ENCODE measurements around the gene TRIM61. TPM values are rescaled to one million over a fixed set of nuclear protein-coding genes. Genes with fewer than 3 reads are reported as not detected.
A peak's percentile ranks its signal among the peaks of the same experiment; 100 is the strongest.
"Not testable (repeated sequence)": the region's sequence is repeated elsewhere in the genome, so short reads cannot be mapped to it uniquely, and the experiment has no call there.

Gene TRIM61
- total RNA-seq, 1 donor from 2014 or later: 2.7 TPM

DNA sequence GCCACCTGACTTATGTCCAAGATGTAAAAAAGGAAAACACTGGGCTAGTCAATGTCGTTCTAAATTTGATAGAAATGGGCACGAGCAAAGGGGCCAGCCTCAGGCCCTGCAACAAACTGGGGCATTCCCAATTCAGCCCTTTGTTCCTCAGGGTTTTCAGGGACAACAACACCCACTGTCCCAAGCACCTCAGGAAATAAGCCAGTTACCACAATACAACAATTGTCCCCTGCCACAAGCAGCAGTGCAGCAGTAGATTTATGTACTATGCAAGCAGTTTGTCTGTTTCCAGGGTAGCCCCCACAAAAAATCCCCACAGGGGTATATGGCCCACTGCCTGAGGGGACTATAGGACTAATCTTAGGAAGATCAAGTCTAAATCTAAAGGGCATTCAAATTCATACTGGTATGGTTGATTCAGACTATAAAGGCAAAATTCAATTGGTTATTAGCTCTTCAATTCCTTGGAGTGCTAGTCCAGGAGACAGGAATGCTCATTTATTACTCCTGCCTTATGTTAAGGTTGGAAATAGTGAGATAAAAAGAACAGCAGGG lies 21.1 kb upstream of the TRIM61 start:
- H3K27ac Mint-ChIP-seq; DNase-seq (ENCODE audit: low spot score); H3K4me3 Mint-ChIP-seq (ENCODE audit: low read depth); H3K36me3 Mint-ChIP-seq (ENCODE audit: low read depth); H3K4me1 Mint-ChIP-seq (ENCODE audit: low read depth); H3K9me3 Mint-ChIP-seq: not testable (repeated sequence)
- H3K27me3 Mint-ChIP-seq (ENCODE audit: low read depth): peaks cover 12% of the 10 kb centered on the region
- intact Hi-C loops (cut with micrococcal nuclease): loop anchor here (5.0 kb wide), 1 partner anchor 221 kb away; no protein-coding TSS in a partner anchor

DNA sequence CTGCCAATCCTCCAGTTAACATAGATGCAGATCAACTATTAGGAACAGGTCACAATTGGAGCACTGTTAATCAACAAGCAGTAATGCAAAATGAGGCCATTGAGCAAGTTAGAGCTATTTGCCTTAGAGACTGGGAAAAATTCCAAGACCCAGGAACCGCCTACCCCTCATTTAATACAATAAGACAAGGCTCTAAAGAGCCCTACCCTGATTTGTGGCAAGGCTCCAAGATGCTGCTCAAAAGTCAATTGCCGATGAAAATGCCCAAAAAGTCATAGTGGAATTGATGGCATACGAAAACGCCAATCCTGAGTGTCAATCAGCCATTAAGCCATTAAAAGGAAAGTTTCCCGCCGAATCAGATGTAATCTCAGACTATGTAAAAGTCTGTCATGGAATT lies 20.5 kb upstream of the TRIM61 start:
- Mint-ChIP-seq H3K27me3 (ENCODE audit: low read depth) (peaks cover 12% of the 10 kb centered on the region), H3K36me3 (ENCODE audit: low read depth) (no peaks in the 10 kb centered on the region), H3K4me3 (ENCODE audit: low read depth) (no peak overlapping the region), H3K9me3 (no peaks in the 10 kb centered on the region), H3K4me1 (ENCODE audit: low read depth) (no peaks in the 10 kb centered on the region), H3K27ac (no peak overlapping the region)
- intact Hi-C loops (cut with micrococcal nuclease): loop anchor here (5.0 kb wide), 1 partner anchor 221 kb away; no protein-coding TSS in a partner anchor
- DNase-seq (ENCODE audit: low spot score): no peak

DNA sequence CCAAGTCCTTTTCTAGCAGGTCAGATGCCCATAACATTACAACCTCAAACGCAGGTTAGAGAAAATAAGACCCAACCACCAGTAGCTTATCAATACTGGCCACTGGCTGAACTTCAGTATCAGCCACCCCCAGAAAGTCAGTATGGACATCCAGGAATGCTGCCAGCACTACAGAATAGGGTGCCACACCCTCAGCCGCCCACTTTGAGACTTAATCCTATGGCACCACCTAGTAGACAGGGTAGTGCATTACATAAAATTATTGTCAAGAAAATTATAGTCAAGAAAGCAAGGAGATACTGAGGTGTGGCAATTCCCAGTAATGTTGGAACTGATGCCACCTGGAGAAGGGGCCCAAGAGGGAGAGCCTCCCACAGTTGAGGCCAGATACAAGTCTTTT lies 19.9 kb upstream of the TRIM61 start:
- no peak for DNase-seq (ENCODE audit: low spot score)
- H3K27me3 Mint-ChIP-seq (ENCODE audit: low read depth): peaks cover 12% of the 10 kb centered on the region
- no peaks in the 10 kb centered on the region for H3K36me3 Mint-ChIP-seq (ENCODE audit: low read depth)
- no peak overlapping the region for H3K27ac Mint-ChIP-seq
- no peaks in the 10 kb centered on the region for H3K4me1 Mint-ChIP-seq (ENCODE audit: low read depth)
- H3K4me3 Mint-ChIP-seq (ENCODE audit: low read depth): no peak overlapping the region
- intact Hi-C loops (cut with micrococcal nuclease): loop anchor here (5.0 kb wide), 1 partner anchor 220 kb away; no protein-coding TSS in a partner anchor
- H3K9me3 Mint-ChIP-seq: no peaks in the 10 kb centered on the region

DNA sequence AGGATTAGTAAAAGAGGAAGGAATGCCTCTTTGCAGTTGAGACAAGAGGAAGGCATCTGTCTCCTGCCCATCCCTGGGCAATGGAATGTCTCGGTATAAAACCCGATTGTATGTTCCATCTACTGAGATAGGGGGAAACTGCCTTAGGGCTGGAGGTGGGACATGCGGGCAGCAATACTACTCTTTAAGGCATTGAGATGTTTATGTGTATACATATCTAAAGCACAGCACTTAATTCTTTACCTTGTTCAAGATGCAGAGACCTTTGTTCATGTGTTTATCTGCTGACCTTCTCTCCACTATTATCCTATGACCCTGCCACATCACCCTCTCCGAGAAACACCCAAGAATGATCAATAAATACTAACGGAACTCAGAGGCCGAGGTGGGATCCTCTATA lies 18.7 kb upstream of the TRIM61 start:
- not testable (repeated sequence) for DNase-seq (ENCODE audit: low spot score)

DNA sequence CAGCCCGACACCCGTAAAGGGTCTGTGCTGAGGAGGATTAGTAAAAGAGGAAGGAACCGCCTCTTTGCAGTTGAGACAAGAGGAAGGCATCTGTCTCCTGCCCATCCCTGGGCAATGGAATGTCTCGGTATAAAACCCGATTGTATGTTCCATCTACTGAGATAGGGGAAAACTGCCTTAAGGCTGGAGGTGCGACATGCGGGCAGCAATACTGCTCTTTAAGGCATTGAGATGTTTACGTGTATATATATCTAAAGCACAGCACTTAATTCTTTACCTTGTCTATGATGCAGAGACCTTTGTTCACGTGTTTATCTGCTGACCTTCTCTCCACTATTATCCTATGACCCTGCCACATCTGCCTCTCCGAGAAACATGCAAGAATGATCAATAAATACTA lies 13.3 kb upstream of the TRIM61 start:
- DNase-seq (ENCODE audit: low spot score); H3K27me3 Mint-ChIP-seq (ENCODE audit: low read depth); intact Hi-C loops (cut with micrococcal nuclease); H3K36me3 Mint-ChIP-seq (ENCODE audit: low read depth); H3K27ac Mint-ChIP-seq; H3K4me3 Mint-ChIP-seq (ENCODE audit: low read depth); H3K4me1 Mint-ChIP-seq (ENCODE audit: low read depth); H3K9me3 Mint-ChIP-seq: not testable (repeated sequence)

More for the DNA sequence above, 18.7 kb upstream of the TRIM61 start:
- not testable (repeated sequence) for H3K4me1 Mint-ChIP-seq (ENCODE audit: low read depth); H3K36me3 Mint-ChIP-seq (ENCODE audit: low read depth); H3K4me3 Mint-ChIP-seq (ENCODE audit: low read depth); H3K9me3 Mint-ChIP-seq; H3K27ac Mint-ChIP-seq
- intact Hi-C loops (cut with micrococcal nuclease): loop anchor here (5.0 kb wide), 1 partner anchor 219 kb away; no protein-coding TSS in a partner anchor
- H3K27me3 Mint-ChIP-seq (ENCODE audit: low read depth): peaks cover 12% of the 10 kb centered on the region

- H3K27ac Mint-ChIP-seq: no peak overlapping the region
- H3K4me3 Mint-ChIP-seq (ENCODE audit: low read depth): no peak overlapping the region
- no peaks in the 10 kb centered on the region for H3K9me3 Mint-ChIP-seq
- intact Hi-C loops (cut with micrococcal nuclease): no loop called here
- peaks cover 3% of the 10 kb centered on the region for H3K27me3 Mint-ChIP-seq (ENCODE audit: low read depth)
- H3K4me1 Mint-ChIP-seq (ENCODE audit: low read depth): no peaks in the 10 kb centered on the region
- H3K36me3 Mint-ChIP-seq (ENCODE audit: low read depth): no peaks in the 10 kb centered on the region
- DNase-seq (ENCODE audit: low spot score): no peak
Observed at GRCh38 chr4:164989471-164989870, 12.0 kb upstream of the TRIM61 start.

DNA sequence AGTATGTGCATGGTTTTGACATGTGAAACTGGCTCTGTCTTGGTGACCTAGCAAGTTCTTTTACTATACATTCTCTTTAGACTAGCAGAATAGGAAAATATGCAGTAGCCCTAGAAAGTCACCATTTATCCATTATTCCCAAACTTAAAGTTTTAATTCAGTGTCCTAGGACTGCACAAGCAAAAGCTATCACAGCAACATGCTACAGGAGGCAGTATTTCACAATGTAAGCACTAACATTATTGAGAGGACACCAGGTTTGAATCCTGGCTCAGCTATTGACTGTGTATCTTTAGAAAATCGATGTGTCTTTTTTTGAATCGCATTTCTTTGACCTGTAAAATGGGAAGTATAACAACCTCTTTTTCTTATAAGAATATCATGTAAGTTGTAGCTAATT lies 5.5 kb downstream of the TRIM61 start:
- peaks cover 13% of the 10 kb centered on the region for H3K4me1 Mint-ChIP-seq (ENCODE audit: low read depth)
- H3K27me3 Mint-ChIP-seq (ENCODE audit: low read depth); H3K9me3 Mint-ChIP-seq; intact Hi-C loops (cut with micrococcal nuclease); DNase-seq (ENCODE audit: low spot score); H3K27ac Mint-ChIP-seq; H3K4me3 Mint-ChIP-seq (ENCODE audit: low read depth): not testable (repeated sequence)
- H3K36me3 Mint-ChIP-seq (ENCODE audit: low read depth): peaks cover 29% of the 10 kb centered on the region

DNA sequence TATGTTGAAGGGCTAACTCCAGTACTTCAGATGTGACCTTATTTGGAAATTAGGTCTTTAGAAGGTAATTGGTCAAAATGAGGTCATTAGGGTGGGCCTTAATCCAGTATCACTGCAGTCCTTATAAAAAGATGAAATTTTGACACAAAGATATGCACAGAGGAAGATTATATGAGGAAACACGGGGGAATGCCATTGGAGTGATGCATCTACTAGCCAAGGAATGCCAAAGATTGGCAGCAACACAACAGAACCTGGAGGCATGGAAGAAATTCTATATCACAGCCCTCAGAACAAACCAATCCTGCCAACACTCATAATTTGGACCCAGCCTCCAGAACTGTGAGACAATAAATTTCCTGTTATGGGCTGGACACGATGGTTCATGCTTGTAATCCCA lies 17.6 kb downstream of the TRIM61 start:
- intact Hi-C loops (cut with micrococcal nuclease): no loop called here
- Mint-ChIP-seq H3K27ac (no peak overlapping the region), H3K9me3 (no peaks in the 10 kb centered on the region), H3K36me3 (ENCODE audit: low read depth) (peaks cover 2% of the 10 kb centered on the region), H3K4me3 (ENCODE audit: low read depth) (no peak overlapping the region), H3K27me3 (ENCODE audit: low read depth) (no peaks in the 10 kb centered on the region), H3K4me1 (ENCODE audit: low read depth) (peaks cover 21% of the 10 kb centered on the region)
- DNase-seq (ENCODE audit: low spot score): no peak

DNA sequence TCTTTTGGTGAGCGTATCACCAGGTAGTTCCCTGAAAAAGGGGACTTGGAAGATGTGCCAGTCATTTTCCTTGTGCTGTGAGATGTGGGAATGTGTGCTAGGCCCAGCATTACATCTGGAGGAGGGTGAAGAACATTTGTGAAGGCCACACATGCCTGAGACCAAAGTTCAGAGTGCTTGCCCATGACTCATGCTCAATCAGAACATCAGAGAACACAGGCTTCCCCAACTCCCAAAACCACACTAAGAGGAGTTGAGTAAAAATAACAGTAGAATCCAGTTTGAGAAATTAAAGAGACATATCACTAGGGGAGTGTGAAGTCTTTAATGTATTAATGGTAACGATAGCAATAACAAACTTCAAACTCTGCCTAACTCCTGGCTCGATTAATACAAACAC lies 18.0 kb downstream of the TRIM61 start:
- H3K27me3 Mint-ChIP-seq (ENCODE audit: low read depth); H3K9me3 Mint-ChIP-seq; intact Hi-C loops (cut with micrococcal nuclease); H3K36me3 Mint-ChIP-seq (ENCODE audit: low read depth); DNase-seq (ENCODE audit: low spot score); H3K27ac Mint-ChIP-seq; H3K4me3 Mint-ChIP-seq (ENCODE audit: low read depth): not testable (repeated sequence)
- H3K4me1 Mint-ChIP-seq (ENCODE audit: low read depth): peaks cover 21% of the 10 kb centered on the region

- intact Hi-C loops (cut with micrococcal nuclease): loop anchor here (1.0 kb wide), 1 partner anchor 155 kb away; the partner anchor contains the start of gene TMEM192
- peak; percentile 80 for DNase-seq (ENCODE audit: low spot score)
- Mint-ChIP-seq H3K4me1 (ENCODE audit: low read depth) (peaks cover 21% of the 10 kb centered on the region), H3K4me3 (ENCODE audit: low read depth) (peak overlapping the region; percentile 93), H3K27ac (peak overlapping the region; percentile 55), H3K9me3 (no peaks in the 10 kb centered on the region), H3K27me3 (ENCODE audit: low read depth) (peaks cover 3% of the 10 kb centered on the region), H3K36me3 (ENCODE audit: low read depth) (peaks cover 2% of the 10 kb centered on the region)
Observed at GRCh38 chr4:164956766-164957643, 20.5 kb downstream of the TRIM61 start.

DNA sequence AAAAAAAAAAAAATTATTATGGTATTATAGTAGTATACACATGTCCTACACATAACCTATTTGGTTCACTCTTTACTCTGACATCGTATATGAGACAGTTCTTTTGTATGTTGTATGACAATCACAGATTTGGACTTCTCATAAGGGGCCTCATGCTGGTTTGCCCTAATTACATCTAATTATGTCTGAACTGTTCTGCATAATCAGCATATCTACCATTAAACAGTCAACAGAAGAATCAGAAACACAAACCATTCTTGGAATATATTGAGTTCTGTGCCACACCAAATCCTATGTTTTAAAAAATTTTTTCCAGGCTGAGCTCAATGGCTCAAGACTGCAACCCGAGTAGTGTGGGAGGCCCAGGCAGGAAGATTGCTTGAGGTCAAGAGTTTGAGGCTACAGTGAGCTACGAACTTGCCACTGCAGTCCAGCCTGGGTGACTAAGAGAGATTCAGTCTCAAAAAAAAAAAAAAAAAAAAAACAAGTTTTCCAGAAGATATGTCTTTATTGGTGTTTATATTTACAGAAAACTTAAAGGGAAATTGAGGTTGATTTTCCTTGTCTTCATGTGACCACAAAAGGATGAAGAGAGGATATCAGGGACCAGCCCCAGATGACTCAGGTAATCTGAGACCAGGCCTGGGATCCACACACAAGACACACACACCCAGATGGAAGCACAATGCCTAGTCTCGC lies 22.2 kb downstream of the TRIM61 start:
- Mint-ChIP-seq H3K4me1 (ENCODE audit: low read depth) (peaks cover 21% of the 10 kb centered on the region), H3K9me3 (no peaks in the 10 kb centered on the region), H3K4me3 (ENCODE audit: low read depth) (peak overlapping the region; percentile 46), H3K27ac (no peak overlapping the region), H3K27me3 (ENCODE audit: low read depth) (peaks cover 5% of the 10 kb centered on the region), H3K36me3 (ENCODE audit: low read depth) (peaks cover 2% of the 10 kb centered on the region)
- no peak for DNase-seq (ENCODE audit: low spot score)
- intact Hi-C loops (cut with micrococcal nuclease): no loop called here

- peaks cover 9% of the 10 kb centered on the region for H3K4me1 Mint-ChIP-seq (ENCODE audit: low read depth)
- H3K4me3 Mint-ChIP-seq (ENCODE audit: low read depth): no peak overlapping the region
- no peaks in the 10 kb centered on the region for H3K9me3 Mint-ChIP-seq
- no peak for DNase-seq (ENCODE audit: low spot score)
- H3K27me3 Mint-ChIP-seq (ENCODE audit: low read depth): peaks cover 13% of the 10 kb centered on the region
- peaks cover 2% of the 10 kb centered on the region for H3K36me3 Mint-ChIP-seq (ENCODE audit: low read depth)
- intact Hi-C loops (cut with micrococcal nuclease): no loop called here
- no peak overlapping the region for H3K27ac Mint-ChIP-seq
Observed at GRCh38 chr4:164952551-164952950, 24.9 kb downstream of the TRIM61 start.

All from activated T-helper 2 cell treated with anti-CD3 and anti-CD28 coated beads, Interferon-gamma antibody, Interleukin-2, Interleukin-4, amounts not matched to agents 10 μg/mL and 5 μg/mL and 100 μg/mL, durations not matched to agents 14 hours and 24 hours and 36 hours (primary cell).